HepG2 (cell line): ENCODE measurements around the gene ANKIB1. TPM values are rescaled to one million over a fixed set of nuclear protein-coding genes. Genes with fewer than 3 reads are reported as not detected.

Experiments used
- FOXA3 ChIP-seq: IDR thresholded peaks from 2 replicates; pipeline ENCODE4 v1.6.1; 2016; ENCODE audit warnings: missing genetic modification reagents, missing compliant biosample characterization
- HOXA9 ChIP-seq: sonication (generic); formaldehyde crosslinking; IDR thresholded peaks from 2 replicates; pipeline ENCODE4 v1.8.1; 2022; ENCODE audit warnings: missing genetic modification reagents, mild to moderate bottlenecking, moderate library complexity, borderline replicate concordance
- MYNN ChIP-seq: sonication (generic); formaldehyde crosslinking; IDR thresholded peaks from 2 replicates; pipeline ENCODE4 v1.4.0; 2020; ENCODE audit warnings: mild to moderate bottlenecking, low read depth, missing genetic modification reagents
- SIX4 ChIP-seq: sonication (generic); formaldehyde crosslinking; IDR thresholded peaks from 2 replicates; pipeline ENCODE4 v1.4.0; 2020; ENCODE audit warnings: missing genetic modification reagents
- ZNF703 ChIP-seq: sonication (generic); formaldehyde crosslinking; IDR thresholded peaks from 2 replicates; pipeline ENCODE4 v1.5.1; 2020; ENCODE audit warnings: missing genetic modification reagents, mild to moderate bottlenecking, moderate library complexity, borderline replicate concordance
- ZNF782 ChIP-seq: sonication (generic); formaldehyde crosslinking; IDR thresholded peaks from 2 replicates; pipeline ENCODE4 v1.4.0; 2020; ENCODE audit warnings: missing genetic modification reagents, mild to moderate bottlenecking, borderline replicate concordance
- polyA plus RNA-seq, 8 experiments: library from polyadenylated mRNA; depleted of rRNA in 3 of 8; stranded (reverse) in 7 of 8; unstranded in 1 of 8; fragments of >200 nt; fragmentation: Illumina TruSeq in 4 of 8; extraction: Trizol in 4 of 8; gene quantifications; 2 replicates each; pipeline versions ENCODE4 v1.2.1 to v1.2.3, GENCODE V29; 2011 to 2016; ENCODE audit warnings: low read depth in 4 of 8, missing spikeins in 1 of 8, mixed read lengths in 1 of 8; ENCODE audit not compliant: insufficient read depth in 1 of 8
- total RNA-seq, 5 experiments: library from RNA; depleted of rRNA; stranded (reverse); fragments of >200 nt; fragmentation: Illumina TruSeq; extraction: Trizol; gene quantifications; 2 replicates each; pipeline ENCODE4 v1.2.3, GENCODE V29; 2016; ENCODE audit warnings: low read depth in 1 of 5
- TF ChIP-seq, protein P1 (sequence below): sonication (generic); formaldehyde crosslinking; IDR thresholded peaks from 2 replicates; pipeline ENCODE4 v1.8.1; 2023; ENCODE audit warnings: missing genetic modification reagents, inconsistent platforms, borderline replicate concordance
- TF ChIP-seq, protein P2 (sequence below): IDR thresholded peaks from 2 replicates; pipeline ENCODE4 v1.6.1; 2016
- TF ChIP-seq, protein P3 (sequence below): sonication (generic); formaldehyde crosslinking; IDR thresholded peaks from 2 replicates; pipeline ENCODE4 v1.4.0; 2020; ENCODE audit warnings: missing genetic modification reagents, borderline replicate concordance
- TF ChIP-seq, protein P4 (sequence below), 2 experiments: sonication (generic) in 1 of 2; formaldehyde crosslinking in 1 of 2; IDR thresholded peaks; 2 replicates each; pipeline versions ENCODE4 v1.4.0 to v1.6.1; 2016 to 2020; ENCODE audit warnings: borderline replicate concordance in 1 of 2, low read depth in 1 of 2, mild to moderate bottlenecking in 1 of 2, missing genetic modification reagents in 1 of 2
- TF ChIP-seq, protein P5 (sequence below): sonication (generic); formaldehyde crosslinking; IDR thresholded peaks from 2 replicates; pipeline ENCODE4 v1.4.0; 2020; ENCODE audit warnings: low read depth, missing genetic modification reagents
- TF ChIP-seq, protein P6 (sequence below): IDR thresholded peaks from 2 replicates; pipeline ENCODE4 v1.6.1; 2018; ENCODE audit warnings: missing genetic modification reagents

ANKIB1 gene
- total and polyA plus RNA-seq, 2 of the 13 experiments (the other 11 are each of a cell fraction or from before 2014, with no cell fraction given): 28.7 to 29.6 TPM

DNA sequence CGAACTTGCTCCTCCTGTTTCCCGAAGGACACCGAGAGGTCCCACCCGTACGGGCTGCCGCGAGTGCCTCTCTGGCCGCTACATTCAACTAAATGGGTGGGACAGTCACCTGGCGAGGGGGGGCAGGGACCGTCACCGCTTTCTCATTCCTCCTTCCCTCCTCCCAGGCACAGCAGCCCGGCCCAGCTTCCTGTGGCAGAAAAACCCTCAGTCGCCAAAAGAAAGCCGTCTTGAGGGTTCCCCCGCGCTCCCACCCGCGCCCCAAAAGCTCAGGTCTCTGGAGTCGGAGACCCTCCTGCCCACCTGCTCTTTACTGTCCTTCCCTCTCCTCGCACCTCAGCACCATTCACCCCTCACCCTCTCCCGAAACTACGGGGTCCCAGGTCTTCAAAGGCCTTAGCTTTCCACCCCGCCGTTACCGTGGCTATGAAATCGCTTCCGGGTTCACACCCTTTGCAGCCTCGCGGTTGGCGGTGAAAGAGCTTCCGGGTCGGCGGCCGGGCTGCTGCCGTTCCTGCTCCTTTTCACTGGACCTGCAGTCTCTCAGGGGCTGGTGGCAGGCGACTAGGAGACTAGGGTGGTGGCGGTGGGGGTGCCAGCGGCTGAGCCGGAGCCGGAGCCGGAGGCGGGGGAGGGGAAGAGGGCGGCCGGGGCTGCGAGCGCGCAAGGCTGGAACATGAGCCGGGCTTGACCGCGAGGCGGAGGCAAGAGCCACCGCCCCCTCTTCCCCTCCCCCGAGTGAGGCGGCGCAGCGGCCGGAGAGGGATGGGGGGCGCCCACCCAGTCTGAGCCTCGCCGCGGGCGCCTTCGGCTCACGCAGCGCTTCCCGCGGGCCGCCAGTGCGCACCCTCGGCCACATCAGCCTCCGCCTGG lies at the start of gene ANKIB1, which contains the start of gene KRIT1 (continued):
- TF ChIP-seq, protein P1, sequence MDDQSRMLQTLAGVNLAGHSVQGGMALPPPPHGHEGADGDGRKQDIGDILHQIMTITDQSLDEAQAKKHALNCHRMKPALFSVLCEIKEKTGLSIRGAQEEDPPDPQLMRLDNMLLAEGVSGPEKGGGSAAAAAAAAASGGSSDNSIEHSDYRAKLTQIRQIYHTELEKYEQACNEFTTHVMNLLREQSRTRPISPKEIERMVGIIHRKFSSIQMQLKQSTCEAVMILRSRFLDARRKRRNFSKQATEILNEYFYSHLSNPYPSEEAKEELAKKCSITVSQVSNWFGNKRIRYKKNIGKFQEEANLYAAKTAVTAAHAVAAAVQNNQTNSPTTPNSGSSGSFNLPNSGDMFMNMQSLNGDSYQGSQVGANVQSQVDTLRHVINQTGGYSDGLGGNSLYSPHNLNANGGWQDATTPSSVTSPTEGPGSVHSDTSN: no peak; the same call in 1 of the 2 replicates
- TF ChIP-seq, protein P2, sequence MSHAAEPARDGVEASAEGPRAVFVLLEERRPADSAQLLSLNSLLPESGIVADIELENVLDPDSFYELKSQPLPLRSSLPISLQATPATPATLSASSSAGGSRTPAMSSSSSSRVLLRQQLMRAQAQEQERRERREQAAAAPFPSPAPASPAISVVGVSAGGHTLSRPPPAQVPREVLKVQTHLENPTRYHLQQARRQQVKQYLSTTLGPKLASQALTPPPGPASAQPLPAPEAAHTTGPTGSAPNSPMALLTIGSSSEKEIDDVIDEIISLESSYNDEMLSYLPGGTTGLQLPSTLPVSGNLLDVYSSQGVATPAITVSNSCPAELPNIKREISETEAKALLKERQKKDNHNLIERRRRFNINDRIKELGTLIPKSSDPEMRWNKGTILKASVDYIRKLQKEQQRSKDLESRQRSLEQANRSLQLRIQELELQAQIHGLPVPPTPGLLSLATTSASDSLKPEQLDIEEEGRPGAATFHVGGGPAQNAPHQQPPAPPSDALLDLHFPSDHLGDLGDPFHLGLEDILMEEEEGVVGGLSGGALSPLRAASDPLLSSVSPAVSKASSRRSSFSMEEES (CRISPR knock-in tag): no peak; the same call in 1 of the 2 replicates
- TF ChIP-seq FOXA3: 0 out of 2 replicates have a peak, but pooled peaks have one; percentile 12
- TF ChIP-seq, protein P3, sequence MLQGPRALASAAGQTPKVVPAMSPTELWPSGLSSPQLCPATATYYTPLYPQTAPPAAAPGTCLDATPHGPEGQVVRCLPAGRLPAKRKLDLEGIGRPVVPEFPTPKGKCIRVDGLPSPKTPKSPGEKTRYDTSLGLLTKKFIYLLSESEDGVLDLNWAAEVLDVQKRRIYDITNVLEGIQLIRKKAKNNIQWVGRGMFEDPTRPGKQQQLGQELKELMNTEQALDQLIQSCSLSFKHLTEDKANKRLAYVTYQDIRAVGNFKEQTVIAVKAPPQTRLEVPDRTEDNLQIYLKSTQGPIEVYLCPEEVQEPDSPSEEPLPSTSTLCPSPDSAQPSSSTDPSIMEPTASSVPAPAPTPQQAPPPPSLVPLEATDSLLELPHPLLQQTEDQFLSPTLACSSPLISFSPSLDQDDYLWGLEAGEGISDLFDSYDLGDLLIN (CRISPR knock-in tag): no peak
- TF ChIP-seq HOXA9 (CRISPR knock-in tag): no peak
- TF ChIP-seq SIX4 (CRISPR knock-in tag): no peak
- TF ChIP-seq, protein P4, sequence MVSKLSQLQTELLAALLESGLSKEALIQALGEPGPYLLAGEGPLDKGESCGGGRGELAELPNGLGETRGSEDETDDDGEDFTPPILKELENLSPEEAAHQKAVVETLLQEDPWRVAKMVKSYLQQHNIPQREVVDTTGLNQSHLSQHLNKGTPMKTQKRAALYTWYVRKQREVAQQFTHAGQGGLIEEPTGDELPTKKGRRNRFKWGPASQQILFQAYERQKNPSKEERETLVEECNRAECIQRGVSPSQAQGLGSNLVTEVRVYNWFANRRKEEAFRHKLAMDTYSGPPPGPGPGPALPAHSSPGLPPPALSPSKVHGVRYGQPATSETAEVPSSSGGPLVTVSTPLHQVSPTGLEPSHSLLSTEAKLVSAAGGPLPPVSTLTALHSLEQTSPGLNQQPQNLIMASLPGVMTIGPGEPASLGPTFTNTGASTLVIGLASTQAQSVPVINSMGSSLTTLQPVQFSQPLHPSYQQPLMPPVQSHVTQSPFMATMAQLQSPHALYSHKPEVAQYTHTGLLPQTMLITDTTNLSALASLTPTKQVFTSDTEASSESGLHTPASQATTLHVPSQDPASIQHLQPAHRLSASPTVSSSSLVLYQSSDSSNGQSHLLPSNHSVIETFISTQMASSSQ (IDR thresholded peaks at IDR 0.05; ENCODE audit: low read depth): no peak
- TF ChIP-seq, protein P4 (CRISPR knock-in tag; IDR thresholded peaks at IDR 0.05; ENCODE audit: borderline replicate concordance): 0 out of 2 replicates have a peak, but pooled peaks have one; percentile 35
- TF ChIP-seq MYNN (CRISPR knock-in tag): no peak
- TF ChIP-seq, protein P5, sequence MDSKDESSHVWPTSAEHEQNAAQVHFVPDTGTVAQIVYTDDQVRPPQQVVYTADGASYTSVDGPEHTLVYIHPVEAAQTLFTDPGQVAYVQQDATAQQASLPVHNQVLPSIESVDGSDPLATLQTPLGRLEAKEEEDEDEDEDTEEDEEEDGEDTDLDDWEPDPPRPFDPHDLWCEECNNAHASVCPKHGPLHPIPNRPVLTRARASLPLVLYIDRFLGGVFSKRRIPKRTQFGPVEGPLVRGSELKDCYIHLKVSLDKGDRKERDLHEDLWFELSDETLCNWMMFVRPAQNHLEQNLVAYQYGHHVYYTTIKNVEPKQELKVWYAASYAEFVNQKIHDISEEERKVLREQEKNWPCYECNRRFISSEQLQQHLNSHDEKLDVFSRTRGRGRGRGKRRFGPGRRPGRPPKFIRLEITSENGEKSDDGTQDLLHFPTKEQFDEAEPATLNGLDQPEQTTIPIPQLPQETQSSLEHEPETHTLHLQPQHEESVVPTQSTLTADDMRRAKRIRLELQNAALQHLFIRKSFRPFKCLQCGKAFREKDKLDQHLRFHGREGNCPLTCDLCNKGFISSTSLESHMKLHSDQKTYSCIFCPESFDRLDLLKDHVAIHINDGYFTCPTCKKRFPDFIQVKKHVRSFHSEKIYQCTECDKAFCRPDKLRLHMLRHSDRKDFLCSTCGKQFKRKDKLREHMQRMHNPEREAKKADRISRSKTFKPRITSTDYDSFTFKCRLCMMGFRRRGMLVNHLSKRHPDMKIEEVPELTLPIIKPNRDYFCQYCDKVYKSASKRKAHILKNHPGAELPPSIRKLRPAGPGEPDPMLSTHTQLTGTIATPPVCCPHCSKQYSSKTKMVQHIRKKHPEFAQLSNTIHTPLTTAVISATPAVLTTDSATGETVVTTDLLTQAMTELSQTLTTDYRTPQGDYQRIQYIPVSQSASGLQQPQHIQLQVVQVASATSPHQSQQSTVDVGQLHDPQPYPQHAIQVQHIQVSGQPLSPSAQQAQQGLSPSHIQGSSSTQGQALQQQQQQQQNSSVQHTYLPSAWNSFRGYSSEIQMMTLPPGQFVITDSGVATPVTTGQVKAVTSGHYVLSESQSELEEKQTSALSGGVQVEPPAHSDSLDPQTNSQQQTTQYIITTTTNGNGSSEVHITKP (CRISPR knock-in tag): peak; percentile 31; the same call in 1 of the 2 replicates
- peak; percentile 95 for TF ChIP-seq ZNF703
- TF ChIP-seq ZNF782 (CRISPR knock-in tag): no peak; the same call in 1 of the 2 replicates
- TF ChIP-seq, protein P6, sequence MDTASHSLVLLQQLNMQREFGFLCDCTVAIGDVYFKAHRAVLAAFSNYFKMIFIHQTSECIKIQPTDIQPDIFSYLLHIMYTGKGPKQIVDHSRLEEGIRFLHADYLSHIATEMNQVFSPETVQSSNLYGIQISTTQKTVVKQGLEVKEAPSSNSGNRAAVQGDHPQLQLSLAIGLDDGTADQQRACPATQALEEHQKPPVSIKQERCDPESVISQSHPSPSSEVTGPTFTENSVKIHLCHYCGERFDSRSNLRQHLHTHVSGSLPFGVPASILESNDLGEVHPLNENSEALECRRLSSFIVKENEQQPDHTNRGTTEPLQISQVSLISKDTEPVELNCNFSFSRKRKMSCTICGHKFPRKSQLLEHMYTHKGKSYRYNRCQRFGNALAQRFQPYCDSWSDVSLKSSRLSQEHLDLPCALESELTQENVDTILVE (CRISPR knock-in tag): 0 out of 2 replicates have a peak, but pooled peaks have one; percentile 70
